ENCODE data around the gene CYP4V2.
"Not testable (repeated sequence)": the region's sequence is repeated elsewhere in the genome, so short reads cannot be mapped to it uniquely, and the experiment has no call there.

CYP4V2 gene

GRCh38 chr4:186236126-186236525 lies 44.8 kb downstream of the CYP4V2 start:
- no peak for DNase-seq

DNA sequence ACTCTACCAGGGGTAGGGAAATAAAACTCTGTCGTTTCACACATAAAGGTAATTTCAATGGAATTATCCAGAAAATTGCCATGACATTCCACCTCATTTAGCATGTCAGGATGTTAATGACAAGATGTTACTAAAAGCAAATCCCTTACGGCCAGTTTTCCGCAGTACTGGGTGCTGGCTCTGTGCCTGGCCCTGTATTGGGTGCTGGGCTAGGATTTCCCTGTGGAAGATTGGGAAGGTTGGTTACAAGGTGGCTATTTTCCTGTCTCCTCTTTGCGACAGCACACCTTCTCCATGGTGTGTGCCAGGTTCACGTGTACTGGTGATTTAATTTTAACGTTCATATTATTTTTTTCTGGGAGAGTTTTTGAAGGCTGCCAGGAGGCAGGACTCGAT lies 49.1 kb downstream of the CYP4V2 start:
- no peak for DNase-seq

- no peak for DNase-seq
Observed at GRCh38 chr4:186240848-186241491, 49.6 kb downstream of the CYP4V2 start.

- DNase-seq, result no peak
Observed at GRCh38 chr4:186241616-186242015, 50.2 kb downstream of the CYP4V2 start.

DNA sequence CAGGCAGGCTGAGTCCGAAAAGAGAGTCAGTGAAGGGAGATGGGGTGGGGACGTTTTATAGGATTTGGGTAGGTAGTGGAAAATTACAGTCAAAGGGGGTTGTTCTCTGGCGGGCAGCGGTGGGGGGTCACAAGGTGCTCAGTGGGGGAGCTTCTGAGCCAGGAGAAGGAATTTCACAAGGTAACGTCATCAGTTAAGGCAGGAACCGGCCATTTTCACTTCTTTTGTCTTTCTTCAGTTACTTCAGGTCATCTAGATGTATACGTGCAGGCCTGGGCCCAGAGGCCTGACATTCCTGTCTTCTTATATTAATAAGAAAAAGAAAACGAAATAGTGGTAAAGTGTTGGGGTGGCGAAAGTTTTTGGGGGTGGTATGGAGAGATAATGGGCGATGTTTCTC lies 50.7 kb downstream of the CYP4V2 start:
- DNase-seq, result not testable (repeated sequence)

DNA sequence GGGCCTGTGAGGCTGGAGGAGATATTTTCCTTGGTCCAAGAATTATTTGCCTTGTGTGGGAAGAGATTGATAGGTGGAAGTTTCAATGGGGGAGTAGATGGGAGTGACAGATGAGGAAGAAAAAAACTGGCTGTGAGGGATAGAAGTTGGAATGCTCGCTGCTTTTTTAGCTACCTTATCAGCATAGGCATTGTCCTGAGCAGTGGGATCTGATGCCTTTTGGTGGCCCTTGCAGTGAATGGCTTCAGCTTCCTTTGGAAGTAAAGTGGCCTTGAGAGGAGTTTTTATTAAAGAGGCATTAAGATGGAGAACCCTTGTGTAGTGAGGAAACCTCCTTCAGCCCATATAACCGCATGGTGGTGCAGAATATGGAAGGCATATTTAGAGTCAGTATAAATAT lies 52.0 kb downstream of the CYP4V2 start:
- no peak for DNase-seq

GRCh38 chr4:186244835-186245234 lies 53.5 kb downstream of the CYP4V2 start:
- no peak for DNase-seq

- not testable (repeated sequence) for DNase-seq
Observed at GRCh38 chr4:186247062-186247752, 55.8 kb downstream of the CYP4V2 start.

GRCh38 chr4:186248643-186249042 lies 57.3 kb downstream of the CYP4V2 start:
- no peak for DNase-seq

- no peak for DNase-seq
Observed at GRCh38 chr4:186249785-186250754, 58.7 kb downstream of the CYP4V2 start.

GRCh38 chr4:186250760-186251159 lies 59.4 kb downstream of the CYP4V2 start:
- no peak for DNase-seq

DNA sequence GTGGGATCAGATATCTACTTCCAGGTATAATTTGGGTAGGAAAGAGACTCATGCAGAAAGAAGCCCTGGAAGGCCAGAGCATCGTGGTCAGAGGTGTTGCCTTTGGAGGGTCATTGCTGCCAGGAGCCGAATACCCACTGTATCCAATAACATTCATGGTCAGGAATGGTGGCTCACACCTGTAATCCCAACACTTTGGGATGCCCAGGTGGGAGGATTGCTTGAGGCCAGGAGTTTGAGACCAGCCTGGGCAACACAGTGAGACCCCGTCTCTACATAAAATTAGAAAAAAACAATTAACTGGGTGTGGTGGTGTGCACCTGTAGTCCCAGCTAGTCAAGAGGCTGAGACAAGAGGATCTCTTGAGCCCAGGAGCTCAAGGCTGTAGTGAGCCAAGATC lies 63.8 kb downstream of the CYP4V2 start:
- DNase-seq, result no peak

- no peak for DNase-seq
Observed at GRCh38 chr4:186258216-186258811, 66.9 kb downstream of the CYP4V2 start.

GRCh38 chr4:186260117-186260503 lies 68.7 kb downstream of the CYP4V2 start:
- no peak for DNase-seq

All from NCI-H345 (cell line).